Smooth muscle cell (in vitro differentiated cells): Measurements from ENCODE around the gene HAVCR2. TPM values are rescaled to one million over a fixed set of nuclear protein-coding genes. Genes with fewer than 3 reads are reported as not detected.

Experiments
- DNase-seq: peaks from one replicate; lab custom pipeline; 2025; ENCODE audit not compliant: unreplicated experiment; lab: John Stamatoyannopoulos, UW
- H2AFZ ChIP-seq: fragments of 200-600 bp; sonication (generic); 2 replicates; pipeline ENCODE4 v1.6.0; 2016; ENCODE audit warnings: antibody characterized with exemption, low read depth, mild to moderate bottlenecking
- H3F3A ChIP-seq: fragments of 200-600 bp; sonication (generic); 2 replicates; pipeline ENCODE4 v1.6.0; 2017; ENCODE audit warnings: antibody characterized with exemption, low read depth
- H3K27ac ChIP-seq: fragments of 200-600 bp; sonication (generic); 2 replicates; pipeline ENCODE4 v1.5.1; 2016; ENCODE audit warnings: low read depth, mild to moderate bottlenecking
- H3K27me3 ChIP-seq: fragments of 200-600 bp; sonication (generic); 2 replicates; pipeline ENCODE4 v1.6.1; 2016; ENCODE audit warnings: low read depth, mild to moderate bottlenecking
- H3K36me3 ChIP-seq: fragments of 200-600 bp; sonication (generic); 2 replicates; pipeline ENCODE4 v1.5.1; 2016; ENCODE audit warnings: low read depth
- H3K4me1 ChIP-seq: fragments of 200-600 bp; sonication (generic); 2 replicates; pipeline ENCODE4 v1.5.1; 2016; ENCODE audit warnings: low read depth
- H3K4me2 ChIP-seq: fragments of 200-600 bp; sonication (generic); 2 replicates; pipeline ENCODE4 v1.6.0; 2016; ENCODE audit warnings: mild to moderate bottlenecking
- H3K4me3 ChIP-seq: fragments of 200-600 bp; sonication (generic); 2 replicates; pipeline ENCODE4 v1.5.1; 2016; ENCODE audit warnings: mild to moderate bottlenecking
- H3K79me2 ChIP-seq: fragments of 200-600 bp; sonication (generic); 2 replicates; pipeline ENCODE4 v1.6.0; 2016; ENCODE audit warnings: low read depth, mild to moderate bottlenecking
- H3K9ac ChIP-seq: fragments of 200-600 bp; sonication (generic); 2 replicates; pipeline ENCODE4 v1.6.0; 2016; ENCODE audit warnings: low read depth
- H3K9me3 ChIP-seq: fragments of 200-600 bp; sonication (generic); replicated peaks from 2 replicates; pipeline ENCODE4 v1.5.1; 2016; ENCODE audit warnings: low read depth
- H4K20me1 ChIP-seq: fragments of 200-600 bp; sonication (generic); 2 replicates; pipeline ENCODE4 v1.6.0; 2016; ENCODE audit warnings: low read depth
- CTCF ChIP-seq: fragments of 200-600 bp; sonication (generic); IDR thresholded peaks from 2 replicates; pipeline ENCODE4 v1.5.1; 2017; ENCODE audit warnings: borderline replicate concordance, mild to moderate bottlenecking, antibody characterized with exemption; ENCODE audit not compliant: insufficient read depth, poor library complexity, severe bottlenecking
- WGBS: methylation state at CpG from one replicate; pipeline ENCODE4 v1.1.7; 2016; ENCODE audit warnings: low lambda C conversion rate; 5-methylcytosine and 5-hydroxymethylcytosine counted together
- polyA plus RNA-seq: library from polyadenylated mRNA; unstranded; fragments of >200 nt; fragmentation: Nextera tagmentation; extraction: Ambion mirVana; gene quantifications from 2 replicates; pipeline ENCODE4 v1.2.1, GENCODE V29; 2016
- total RNA-seq: library from RNA; depleted of rRNA; stranded (reverse); fragments of >200 nt; gene quantifications from 2 replicates; pipeline ENCODE4 v1.2.3, GENCODE V29; 2014

Gene HAVCR2
- total and polyA plus RNA-seq, 2 experiments from 2014 or later: 0.04 to 0.17 TPM

DNA sequence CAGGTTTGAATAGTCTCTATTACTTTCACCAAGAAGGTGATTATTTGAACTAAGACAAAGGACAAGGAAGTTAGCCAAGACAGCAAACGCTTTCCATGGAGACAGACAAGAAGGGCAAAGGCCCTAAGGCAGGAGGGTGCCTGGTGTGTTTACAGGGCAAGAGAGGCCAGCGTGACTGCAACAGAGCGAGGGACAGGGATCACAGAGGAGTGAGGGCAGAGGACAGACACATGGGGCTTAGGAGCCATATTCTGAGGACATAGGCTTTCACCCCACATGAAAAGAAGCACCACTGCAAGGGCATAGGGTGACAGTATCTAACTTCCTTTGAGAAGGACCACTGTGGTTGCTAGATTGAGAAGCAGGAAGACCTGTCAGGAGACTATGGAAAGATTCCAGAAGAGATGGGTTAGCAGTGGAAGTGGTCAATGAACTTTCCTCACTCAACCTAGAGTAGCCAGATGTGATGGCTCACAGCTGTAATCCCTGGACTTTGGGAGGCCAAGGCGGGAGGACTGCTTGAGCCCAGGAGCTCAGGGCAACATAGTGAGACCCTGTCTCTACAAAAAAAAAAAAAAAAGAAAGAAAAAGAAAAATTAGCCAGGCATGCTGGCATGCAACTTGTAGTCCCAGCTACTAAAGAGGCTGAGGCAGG lies 44.9 kb downstream of the HAVCR2 start:
- Histone ChIP-seq H3K9ac (no peak overlapping the region), H3K4me3 (no peak overlapping the region), H3F3A (no peaks in the 10 kb centered on the region), H4K20me1 (no peaks in the 10 kb centered on the region), H3K27me3 (no peaks in the 10 kb centered on the region), H3K27ac (no peak overlapping the region), H3K9me3 (no peaks in the 10 kb centered on the region), H3K79me2 (no peaks in the 10 kb centered on the region), H3K4me1 (no peaks in the 10 kb centered on the region), H3K4me2 (no peak overlapping the region), H3K36me3 (no peaks in the 10 kb centered on the region), H2AFZ (no peak overlapping the region)
- 95% methylated on average over 4 of the region's 4 CpGs for WGBS
- DNase-seq: no peak
- no peak for TF ChIP-seq CTCF

- DNase-seq: no peak
- no peak for TF ChIP-seq CTCF
- H3K4me3 ChIP-seq: no peak overlapping the region
Measured at GRCh38 chr5:157059891-157060290, 49.0 kb downstream of the HAVCR2 start.

GRCh38 chr5:157059093-157059539 lies 49.7 kb downstream of the HAVCR2 start, which contains the start of gene HAVCR1:
Gene HAVCR1 (minus strand): TSS chr5:157059116. CDS start chr5:157057943, 1,173 bp downstream.
- no peak within 1 kb of the TSS for H3K9ac ChIP-seq
- H3K79me2 ChIP-seq: no peaks in the 10 kb centered on the region
- no peak within 1 kb of the TSS for H2AFZ ChIP-seq
- 90% methylated on average over 9 of the region's 9 CpGs for WGBS
- H3K4me3 ChIP-seq: no peak within 1 kb of the TSS
- no peak for TF ChIP-seq CTCF
- no peaks in the 10 kb centered on the region for H4K20me1 ChIP-seq
- no peak within 1 kb of the TSS for H3K4me2 ChIP-seq
- H3K27ac ChIP-seq: no peak within 1 kb of the TSS
- no peaks in the 10 kb centered on the region for H3F3A ChIP-seq
- no peak for DNase-seq
- no peaks in the 10 kb centered on the region for H3K4me1 ChIP-seq
- no peaks in the 10 kb centered on the region for H3K36me3 ChIP-seq
- no peaks in the 10 kb centered on the region for H3K27me3 ChIP-seq
- no peaks in the 10 kb centered on the region for H3K9me3 ChIP-seq

More at GRCh38 chr5:157059891-157060290, 49.0 kb downstream of the HAVCR2 start:
- WGBS: 90% methylated on average over 3 of the region's 3 CpGs
- Histone ChIP-seq H4K20me1 (no peaks in the 10 kb centered on the region), H3K4me1 (no peaks in the 10 kb centered on the region), H3K4me2 (no peak overlapping the region), H3K9me3 (no peaks in the 10 kb centered on the region), H3K79me2 (no peaks in the 10 kb centered on the region), H3K27me3 (no peaks in the 10 kb centered on the region), H3K36me3 (no peaks in the 10 kb centered on the region), H2AFZ (no peak overlapping the region), H3F3A (no peaks in the 10 kb centered on the region), H3K27ac (no peak overlapping the region), H3K9ac (no peak overlapping the region)
